Mesenteric fat pad (tissue), 1 donor: Measurements from ENCODE around the gene ENOX1. TPM values are rescaled to one million over a fixed set of nuclear protein-coding genes. Genes with fewer than 3 reads are reported as not detected.

Experiments used
- DNase-seq: peaks from one replicate; pipeline ENCODE4 v3.0.0-alpha.2; 2020; ENCODE audit warnings: low spot score
- total RNA-seq: library from RNA; stranded (reverse); fragmentation: NEBNext Ultra II Directional; extraction: Animal tissue kit (Norgen Biotek cat#: 25700); gene quantifications from one replicate; pipeline ENCODE4 v1.2.1, GENCODE V29; 2021
- donor health status: DM: yes; HTN: yes; CAD: no.

The ENOX1 gene
- total RNA-seq, 1 donor from 2014 or later, result 8.2 TPM

GRCh38 chr13:43223216-43223615 lies 563.6 kb downstream of the ENOX1 start:
- DNase-seq, result no peak

GRCh38 chr13:43222086-43222485 lies 564.7 kb downstream of the ENOX1 start:
- no peak for DNase-seq

- DNase-seq, result no peak
These were observed 565.2 kb downstream of the ENOX1 start for GRCh38 chr13:43221611-43222010.

GRCh38 chr13:43220873-43221595 lies 565.7 kb downstream of the ENOX1 start:
- no peak for DNase-seq

GRCh38 chr13:43214124-43214523 lies 572.6 kb downstream of the ENOX1 start:
- DNase-seq, result no peak

GRCh38 chr13:43206838-43207237 lies 579.9 kb downstream of the ENOX1 start:
- no peak for DNase-seq

- DNase-seq, result no peak
These were observed 581.4 kb downstream of the ENOX1 start for GRCh38 chr13:43205416-43205815.

- DNase-seq, result no peak
These were observed 582.2 kb downstream of the ENOX1 start for GRCh38 chr13:43204591-43204990.

GRCh38 chr13:43203781-43204180 lies 583.0 kb downstream of the ENOX1 start:
- DNase-seq, result no peak

- DNase-seq, result no peak
These were observed 586.0 kb downstream of the ENOX1 start for GRCh38 chr13:43200736-43201135.

GRCh38 chr13:43200307-43200706 lies 586.5 kb downstream of the ENOX1 start:
- DNase-seq, result no peak

- no peak for DNase-seq
These were observed 589.9 kb downstream of the ENOX1 start for GRCh38 chr13:43196750-43197370.

- DNase-seq, result no peak
These were observed 590.6 kb downstream of the ENOX1 start for GRCh38 chr13:43196086-43196621.

GRCh38 chr13:43195551-43195950 lies 591.2 kb downstream of the ENOX1 start:
- no peak for DNase-seq

- no peak for DNase-seq
These were observed 591.7 kb downstream of the ENOX1 start for GRCh38 chr13:43195112-43195511.

GRCh38 chr13:43193789-43194420 lies 592.9 kb downstream of the ENOX1 start:
- no peak for DNase-seq

GRCh38 chr13:43191546-43191945 lies 595.2 kb downstream of the ENOX1 start:
- no peak for DNase-seq

- no peak for DNase-seq
These were observed 601.5 kb downstream of the ENOX1 start for GRCh38 chr13:43185226-43185625.

- no peak for DNase-seq
These were observed 605.9 kb downstream of the ENOX1 start for GRCh38 chr13:43180837-43181236.

GRCh38 chr13:43180036-43180660 lies 606.6 kb downstream of the ENOX1 start:
- no peak for DNase-seq

GRCh38 chr13:43171489-43171888 lies 615.3 kb downstream of the ENOX1 start:
- DNase-seq, result no peak

GRCh38 chr13:43170506-43170905 lies 616.3 kb downstream of the ENOX1 start:
- DNase-seq, result no peak
